Endothelial cell of umbilical vein (primary cell): Measurements from ENCODE around the gene GIMAP7. TPM values are rescaled to one million over a fixed set of nuclear protein-coding genes. Genes with fewer than 3 reads are reported as not detected.

ENCODE experiments used
- BruUV-seq: library from RNA; stranded (reverse); fragments of 400-500 nt; replicated peaks from 2 replicates; lab custom pipeline; 2021; lab: Mats Ljungman, UMichigan
- CTCF ChIA-PET: fragments of 300-600, 350-600 bp; sonication (Branson Sonifier 250); formaldehyde crosslinking; loops from one replicate; lab custom pipeline; 2021; ENCODE audit warnings: antibody characterized with exemption, inconsistent platforms; lab: Charles Lee
- POLR2A ChIA-PET: fragments of 300-600, 350-600 bp; sonication (Branson Sonifier 250); formaldehyde crosslinking; loops from one replicate; lab custom pipeline; 2021; ENCODE audit warnings: antibody characterized with exemption, inconsistent platforms; lab: Charles Lee
- DNase-seq: peaks from one replicate; pipeline ENCODE4 v3.0.0-alpha.2; 2011; ENCODE audit warnings: low read depth, low spot score
- FAIRE-seq: peaks from 2 replicates; lab custom pipeline; 2011; peaks lifted over from hg19 to GRCh38; lab: Jason Lieb, UNC
- H2AFZ ChIP-seq: 2 replicates; pipeline ENCODE4 v1.6.0; 2012; ENCODE audit warnings: low read depth, low read length, control low read depth, inconsistent platforms
- H3K27ac ChIP-seq: 2 replicates; pipeline ENCODE4 v1.5.1; 2011; ENCODE audit warnings: low read depth, mild to moderate bottlenecking, control low read depth, low read length, moderate library complexity; ENCODE audit not compliant: insufficient read depth
- H3K27me3 ChIP-seq, 2 experiments: 2 replicates each; pipeline versions ENCODE4 v1.6.0 to v1.6.1; 2011; ENCODE audit warnings: low read length in 2 of 2, mixed read lengths in 1 of 2; ENCODE audit not compliant: control insufficient read depth in 2 of 2, insufficient read depth in 2 of 2
- H3K36me3 ChIP-seq, 2 experiments: 2 replicates in 1 of 2; 3 replicates in 1 of 2; pipeline ENCODE4 v1.5.1; 2011; ENCODE audit warnings: low read length in 2 of 2, mild to moderate bottlenecking in 1 of 2, moderate library complexity in 1 of 2; ENCODE audit not compliant: control insufficient read depth in 2 of 2, insufficient read depth in 2 of 2; ENCODE audit errors: extremely low read depth in 1 of 2
- H3K4me1 ChIP-seq: 3 replicates; pipeline ENCODE4 v1.5.1; 2011; ENCODE audit warnings: mild to moderate bottlenecking, low read length; ENCODE audit not compliant: control insufficient read depth, insufficient read depth; ENCODE audit errors: extremely low read depth
- H3K4me2 ChIP-seq: 2 replicates; pipeline ENCODE4 v1.6.1; 2011; ENCODE audit warnings: low read length, control low read depth, mixed read lengths; ENCODE audit not compliant: insufficient read depth
- H3K4me3 ChIP-seq, 3 experiments: fragments of 200-600 bp in 1 of 3; sonication (generic), shearing (Covaris generic) in 1 of 3; replicated peaks in 1 of 3; 2 replicates each; pipeline ENCODE4 v1.5.1; 2011 to 2016; ENCODE audit warnings: control low read depth in 3 of 3, low read length in 3 of 3, mild to moderate bottlenecking in 2 of 3, inconsistent platforms in 1 of 3, low read depth in 1 of 3, moderate library complexity in 1 of 3; ENCODE audit not compliant: insufficient read depth in 1 of 3
- H3K79me2 ChIP-seq: 2 replicates; pipeline ENCODE4 v1.6.0; 2012; ENCODE audit warnings: low read length, inconsistent platforms; ENCODE audit not compliant: control insufficient read depth, insufficient read depth
- H3K9ac ChIP-seq: replicated peaks from 2 replicates; pipeline ENCODE3; 2011; ENCODE audit warnings: low read length, control low read depth; ENCODE audit not compliant: insufficient read depth; ENCODE audit errors: extremely low read depth
- H3K9me1 ChIP-seq: replicated peaks from 3 replicates; pipeline ENCODE4 v1.6.0; 2011; ENCODE audit warnings: mild to moderate bottlenecking, low read length; ENCODE audit not compliant: control insufficient read depth, insufficient read depth; ENCODE audit errors: extremely low read depth
- H3K9me3 ChIP-seq: replicated peaks from 2 replicates; pipeline ENCODE4 v1.5.1; 2012; ENCODE audit warnings: low read length, inconsistent platforms; ENCODE audit not compliant: control insufficient read depth, insufficient read depth
- H4K20me1 ChIP-seq: replicated peaks from 2 replicates; pipeline ENCODE3; 2011; ENCODE audit warnings: mild to moderate bottlenecking, low read length; ENCODE audit not compliant: control insufficient read depth, insufficient read depth; ENCODE audit errors: extremely low read depth
- FOS ChIP-seq: IDR thresholded peaks from 2 replicates; pipeline ENCODE4 v1.6.1; 2011; ENCODE audit warnings: mild to moderate bottlenecking, low read length, moderate library complexity, borderline replicate concordance; ENCODE audit not compliant: insufficient read depth
- GATA2 ChIP-seq: IDR thresholded peaks from 2 replicates; pipeline ENCODE4 v1.7.0; 2011; ENCODE audit warnings: low read depth, mild to moderate bottlenecking, moderate library complexity, mixed read lengths, low read length; ENCODE audit not compliant: insufficient read length, insufficient read depth
- MYC ChIP-seq: IDR thresholded peaks from one replicate; pipeline ENCODE4 v1.6.1; 2011; ENCODE audit warnings: mild to moderate bottlenecking, low read depth, low read length
- POLR2A ChIP-seq: IDR thresholded peaks from 2 replicates; pipeline ENCODE4 v1.6.1; 2012; ENCODE audit warnings: low read depth, mild to moderate bottlenecking, control low read depth, low read length
- POLR2AphosphoS5 ChIP-seq: IDR thresholded peaks from 2 replicates; pipeline ENCODE4 v1.6.1; 2012; ENCODE audit warnings: low read depth, mild to moderate bottlenecking, control low read depth, low read length, moderate library complexity; ENCODE audit not compliant: insufficient read depth
- dilution Hi-C: fragments of 300-500 bp; cut with MboI; formaldehyde crosslinking; loops from one replicate; pipeline ENCODE4 v1.15.0; 2019; ENCODE audit warnings: low sequenced_read_pairs; ENCODE audit not compliant: extremely low pct_ligation_motif_present
- intact Hi-C: fragments of 100-400 bp; cut with micrococcal nuclease; formaldehyde crosslinking; loops from one replicate; pipeline ENCODE4 v1.10.0; 2022
- polyA plus RNA-seq, 4 experiments: library from polyadenylated mRNA; depleted of rRNA in 3 of 4; stranded (reverse) in 3 of 4; unstranded in 1 of 4; fragments of >200 nt; gene quantifications; 2 replicates each; pipeline versions ENCODE4 v1.2.1 to v1.2.3, GENCODE V29; 2011 to 2012; ENCODE audit warnings: missing spikeins in 1 of 4
- total RNA-seq: library from RNA; stranded (reverse); gene quantifications from 2 replicates; pipeline ENCODE4 v1.2.3, GENCODE V29; 2021
- TF ChIP-seq, protein P1 (sequence below), 2 donors: IDR thresholded peaks; 1 replicate in 1 of 2; 2 replicates in 1 of 2; pipeline ENCODE4 v1.5.1; 2011; ENCODE audit warnings: low read length in 2 of 2, mild to moderate bottlenecking in 2 of 2, moderate library complexity in 2 of 2, control low read depth in 1 of 2, inconsistent platforms in 1 of 2, low read depth in 1 of 2; ENCODE audit not compliant: insufficient read depth in 1 of 2; ENCODE audit errors: extremely low read depth in 1 of 2
- TF ChIP-seq, protein P2 (sequence below): IDR thresholded peaks from 2 replicates; pipeline ENCODE4 v1.6.1; 2011; ENCODE audit not compliant: insufficient read depth, insufficient read length

The GIMAP7 gene
- total and polyA plus RNA-seq, 2 donors (not counting 3 experiments of a cell fraction or from before 2014, with no cell fraction given): 42.4 to 43.4 TPM

DNA sequence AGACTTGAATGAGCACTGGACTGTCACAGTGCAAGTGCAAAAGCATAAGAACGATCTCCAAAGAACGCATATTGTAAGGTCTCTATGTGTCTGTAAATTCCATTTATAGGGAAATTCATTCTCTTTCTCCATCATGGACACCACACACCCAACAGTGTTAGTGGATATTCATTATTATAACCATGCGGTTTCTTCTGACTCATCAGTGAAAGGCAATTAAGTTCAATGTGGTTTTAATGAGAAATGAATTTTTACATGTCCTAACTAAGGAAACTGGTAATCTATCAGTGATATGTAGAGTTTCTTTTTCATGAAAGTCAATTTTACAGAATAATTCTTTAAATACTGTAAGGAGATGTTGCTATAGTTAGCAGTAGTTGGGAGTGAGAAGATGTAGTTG, 38.4 kb upstream of the GIMAP7 start:
- DNase-seq: no peak
- dilution Hi-C loops: no loop called here
- H3K4me2 ChIP-seq: no peak overlapping the region

More for the DNA sequence above, 38.4 kb upstream of the GIMAP7 start:
- H3K27ac ChIP-seq: no peak overlapping the region
- POLR2A ChIA-PET: no interaction called here
- no peaks in the 10 kb centered on the region for H4K20me1 ChIP-seq
- no peaks in the 10 kb centered on the region for H3K9me3 ChIP-seq
- no peak overlapping the region for H2AFZ ChIP-seq
- H3K36me3 ChIP-seq: peaks cover 21 to 64% of the 10 kb centered on the region in 2 experiments
- H3K9ac ChIP-seq: no peak overlapping the region
- H3K27me3 ChIP-seq: no peaks in the 10 kb centered on the region
- intact Hi-C loops: no loop called here
- CTCF ChIA-PET: no interaction called here
- TF ChIP-seq GATA2 (no peak), MYC (no peak), FOS (no peak), POLR2A (no peak), POLR2AphosphoS5 (no peak)
- TF ChIP-seq, protein P1, sequence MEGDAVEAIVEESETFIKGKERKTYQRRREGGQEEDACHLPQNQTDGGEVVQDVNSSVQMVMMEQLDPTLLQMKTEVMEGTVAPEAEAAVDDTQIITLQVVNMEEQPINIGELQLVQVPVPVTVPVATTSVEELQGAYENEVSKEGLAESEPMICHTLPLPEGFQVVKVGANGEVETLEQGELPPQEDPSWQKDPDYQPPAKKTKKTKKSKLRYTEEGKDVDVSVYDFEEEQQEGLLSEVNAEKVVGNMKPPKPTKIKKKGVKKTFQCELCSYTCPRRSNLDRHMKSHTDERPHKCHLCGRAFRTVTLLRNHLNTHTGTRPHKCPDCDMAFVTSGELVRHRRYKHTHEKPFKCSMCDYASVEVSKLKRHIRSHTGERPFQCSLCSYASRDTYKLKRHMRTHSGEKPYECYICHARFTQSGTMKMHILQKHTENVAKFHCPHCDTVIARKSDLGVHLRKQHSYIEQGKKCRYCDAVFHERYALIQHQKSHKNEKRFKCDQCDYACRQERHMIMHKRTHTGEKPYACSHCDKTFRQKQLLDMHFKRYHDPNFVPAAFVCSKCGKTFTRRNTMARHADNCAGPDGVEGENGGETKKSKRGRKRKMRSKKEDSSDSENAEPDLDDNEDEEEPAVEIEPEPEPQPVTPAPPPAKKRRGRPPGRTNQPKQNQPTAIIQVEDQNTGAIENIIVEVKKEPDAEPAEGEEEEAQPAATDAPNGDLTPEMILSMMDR (IDR thresholded peaks at IDR 0.05; ENCODE audit: extremely low read depth in 1 of 2, insufficient read depth in 1 of 2, low read depth in 1 of 2, low read length in 2 of 2): no peak
- TF ChIP-seq, protein P2, sequence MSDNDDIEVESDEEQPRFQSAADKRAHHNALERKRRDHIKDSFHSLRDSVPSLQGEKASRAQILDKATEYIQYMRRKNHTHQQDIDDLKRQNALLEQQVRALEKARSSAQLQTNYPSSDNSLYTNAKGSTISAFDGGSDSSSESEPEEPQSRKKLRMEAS: no peak
- H3K79me2 ChIP-seq: peaks cover 3% of the 10 kb centered on the region
- FAIRE-seq: no peak
- no TSS peak for BruUV-seq
- no peaks in the 10 kb centered on the region for H3K9me1 ChIP-seq
- H3K4me3 ChIP-seq: no peak overlapping the region
- H3K4me1 ChIP-seq: peaks cover 2% of the 10 kb centered on the region
